Skeletal muscle satellite cell (primary cell): ENCODE data around the gene FXR2.
"Not testable (repeated sequence)": the region's sequence is repeated elsewhere in the genome, so short reads cannot be mapped to it uniquely, and the experiment has no call there.

ENCODE experiments used
- H3K27me3 ChIP-seq: 2 replicates; pipeline ENCODE4 v1.7.0; 2013; ENCODE audit warnings: low read length; ENCODE audit not compliant: control insufficient read depth, insufficient read depth
- H3K36me3 ChIP-seq: 2 replicates; pipeline ENCODE4 v1.7.0; 2013; ENCODE audit warnings: mild to moderate bottlenecking, control low read depth, low read length; ENCODE audit not compliant: insufficient read depth
- H3K4me1 ChIP-seq: 2 replicates; pipeline ENCODE4 v1.7.0; 2013; ENCODE audit warnings: low read length; ENCODE audit not compliant: control insufficient read depth, insufficient read depth
- H3K4me2 ChIP-seq: 2 replicates; pipeline ENCODE4 v1.7.0; 2013; ENCODE audit warnings: mild to moderate bottlenecking, low read length
- H3K4me3 ChIP-seq: 2 replicates; pipeline ENCODE4 v1.7.0; 2013; ENCODE audit warnings: low read length
- H3K9ac ChIP-seq: 2 replicates; pipeline ENCODE4 v1.7.0; 2013; ENCODE audit warnings: mild to moderate bottlenecking, low read depth, low read length, moderate library complexity
- H3K9me3 ChIP-seq: replicated peaks from 2 replicates; pipeline ENCODE4 v1.7.0; 2013; ENCODE audit warnings: mild to moderate bottlenecking, control low read depth, low read length

Gene FXR2

DNA sequence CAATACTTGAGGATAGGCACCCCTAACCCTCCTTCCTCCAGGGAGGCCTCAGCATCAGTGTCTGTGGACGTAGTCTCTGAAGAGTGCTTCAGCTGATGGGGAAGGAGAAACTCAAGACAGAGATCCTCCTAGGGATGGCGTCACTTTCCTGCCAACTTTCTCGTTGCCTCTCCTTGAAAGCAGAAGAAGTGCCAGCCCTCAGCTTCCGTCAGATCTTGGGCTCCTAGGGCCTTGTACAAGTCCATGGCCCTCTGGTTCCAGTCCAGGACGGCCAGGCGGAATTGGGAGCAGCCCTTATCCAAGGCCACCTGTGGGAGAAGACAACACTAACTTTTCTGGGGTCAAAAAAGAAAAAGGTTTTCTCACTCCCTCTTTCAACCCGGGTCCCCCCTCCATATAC is 11.6 kb upstream of the FXR2 start:
- Histone ChIP-seq H3K9ac (peak overlapping the region; percentile 93), H3K4me1 (peaks cover 7% of the 10 kb centered on the region), H3K36me3 (no peaks in the 10 kb centered on the region), H3K4me3 (peak overlapping the region; percentile 85), H3K27me3 (no peaks in the 10 kb centered on the region), H3K9me3 (no peaks in the 10 kb centered on the region), H3K4me2 (peak overlapping the region; percentile 93)

DNA sequence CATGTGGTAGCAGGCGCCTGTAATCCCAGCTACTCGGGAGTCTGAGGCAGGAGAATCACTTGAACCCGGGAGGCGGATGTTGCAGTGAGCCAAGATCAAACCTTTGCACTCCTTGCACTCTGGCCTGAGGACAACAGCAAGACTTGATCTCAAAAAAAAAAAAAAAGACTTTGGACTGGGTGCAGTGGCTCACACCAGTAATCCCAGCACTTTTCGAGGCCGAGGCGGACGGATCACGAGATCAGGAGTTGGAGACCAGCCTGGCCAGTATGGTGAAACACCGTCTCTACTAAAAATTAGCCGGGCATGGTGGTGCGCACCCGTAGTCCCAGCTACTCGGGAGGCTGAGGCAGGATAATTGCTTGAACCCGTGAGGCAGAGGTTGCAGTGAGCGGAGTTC is 11.1 kb upstream of the FXR2 start:
- not testable (repeated sequence) for H3K4me2 ChIP-seq, H3K4me1 ChIP-seq, H3K9ac ChIP-seq, H3K36me3 ChIP-seq, H3K4me3 ChIP-seq, H3K9me3 ChIP-seq, H3K27me3 ChIP-seq

DNA sequence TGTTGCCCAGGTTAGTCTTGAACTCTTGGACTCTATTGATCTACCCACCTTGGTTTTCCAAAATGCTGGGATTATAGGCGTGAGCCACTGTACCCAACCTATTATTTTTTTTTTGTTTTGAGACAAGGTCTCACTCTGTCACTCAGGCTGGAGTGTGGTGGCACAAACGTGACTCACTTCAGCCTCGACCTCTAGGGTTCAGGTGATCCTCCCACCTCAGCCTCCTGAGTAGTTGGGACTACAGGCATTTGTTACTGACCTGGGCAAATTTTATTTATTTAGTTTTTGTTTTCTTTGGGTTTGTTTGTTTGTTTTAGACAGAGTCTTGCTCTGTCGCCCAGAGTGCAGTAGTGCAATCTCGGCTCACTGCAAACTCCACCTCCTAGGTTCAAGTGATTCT is 9.0 kb upstream of the FXR2 start:
- Histone ChIP-seq H3K4me3 (no peak overlapping the region), H3K27me3 (no peaks in the 10 kb centered on the region), H3K4me1 (peaks cover 7% of the 10 kb centered on the region), H3K4me2 (no peak overlapping the region), H3K36me3 (no peaks in the 10 kb centered on the region), H3K9ac (no peak overlapping the region), H3K9me3 (no peaks in the 10 kb centered on the region)

DNA sequence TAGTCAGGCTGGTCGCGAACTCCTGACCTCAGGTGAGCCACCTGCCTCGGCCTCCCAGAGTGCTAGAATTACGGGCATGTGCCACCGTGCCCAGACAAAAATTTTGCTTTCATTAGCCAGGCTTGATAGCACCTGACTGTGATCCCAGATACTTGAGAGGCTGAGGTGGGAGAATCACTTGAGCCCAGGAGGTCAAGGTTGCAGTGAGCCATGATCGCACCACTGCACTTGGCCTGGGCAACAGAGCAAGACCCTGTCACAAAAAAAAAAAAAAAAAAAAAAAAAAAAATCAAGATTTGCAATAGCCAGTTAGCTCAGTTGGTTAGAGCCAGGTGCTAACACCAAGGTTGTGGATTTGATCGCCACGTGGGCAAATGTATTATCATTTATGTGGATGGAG is 6.1 kb upstream of the FXR2 start:
- H3K4me3 ChIP-seq: no peak overlapping the region
- H3K4me1 ChIP-seq: no peaks in the 10 kb centered on the region
- no peak overlapping the region for H3K9ac ChIP-seq
- no peak overlapping the region for H3K4me2 ChIP-seq
- no peaks in the 10 kb centered on the region for H3K36me3 ChIP-seq
- H3K27me3 ChIP-seq: no peaks in the 10 kb centered on the region
- H3K9me3 ChIP-seq: no peaks in the 10 kb centered on the region

DNA sequence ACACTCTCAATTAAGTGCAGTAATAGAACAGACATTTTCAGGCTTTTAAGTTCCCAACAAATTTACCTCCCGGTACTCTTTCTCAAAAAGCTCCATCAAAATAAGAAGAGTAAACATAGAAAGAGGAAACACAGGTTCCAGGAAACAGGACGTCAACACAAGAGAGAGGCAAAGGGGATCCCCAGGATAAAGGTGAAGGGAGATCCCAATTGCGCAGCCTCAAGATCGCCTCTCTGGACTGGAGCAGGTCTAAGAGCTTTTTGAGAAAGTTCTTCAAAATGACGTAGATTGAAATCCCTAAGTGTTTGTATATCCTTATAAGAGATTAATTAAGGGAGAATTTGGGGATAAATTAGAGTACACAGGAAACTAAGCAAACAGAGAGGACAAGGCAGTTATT is 3.9 kb upstream of the FXR2 start:
- no peak overlapping the region for H3K4me3 ChIP-seq
- no peaks in the 10 kb centered on the region for H3K9me3 ChIP-seq
- H3K27me3 ChIP-seq: no peaks in the 10 kb centered on the region
- no peaks in the 10 kb centered on the region for H3K36me3 ChIP-seq
- H3K9ac ChIP-seq: no peak overlapping the region
- peaks cover 2% of the 10 kb centered on the region for H3K4me1 ChIP-seq
- no peak overlapping the region for H3K4me2 ChIP-seq

DNA sequence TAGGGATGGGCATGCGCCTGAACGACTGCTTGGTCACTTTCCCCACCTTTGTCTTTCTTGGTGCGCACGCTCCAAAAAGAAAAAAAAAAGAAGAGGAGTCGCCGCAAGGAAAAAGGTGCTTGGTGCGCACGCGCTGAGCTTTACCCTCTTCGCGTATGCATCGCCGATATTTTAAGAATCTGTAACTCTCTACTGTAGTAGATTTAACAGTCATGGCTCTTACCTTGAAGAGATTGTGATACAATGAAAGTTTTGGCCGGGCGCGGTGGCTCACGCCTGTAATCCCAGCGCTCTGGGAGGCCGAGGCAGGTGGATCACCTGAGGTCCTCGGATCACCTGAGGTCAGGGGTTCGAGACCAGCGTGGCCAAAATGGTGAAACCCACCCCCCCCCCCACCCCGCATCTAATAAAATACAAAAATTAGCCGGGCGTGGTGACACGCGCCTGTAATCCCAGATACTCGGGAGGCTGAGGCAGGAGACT is 609 bp upstream of the FXR2 start:
- Histone ChIP-seq H3K4me2 (peak overlapping the region; percentile 84), H3K4me1 (peaks cover 24% of the 10 kb centered on the region), H3K9me3 (no peaks in the 10 kb centered on the region), H3K9ac (peak overlapping the region; percentile 66), H3K36me3 (peaks cover 8% of the 10 kb centered on the region), H3K27me3 (no peaks in the 10 kb centered on the region), H3K4me3 (peak overlapping the region; percentile 71)

DNA sequence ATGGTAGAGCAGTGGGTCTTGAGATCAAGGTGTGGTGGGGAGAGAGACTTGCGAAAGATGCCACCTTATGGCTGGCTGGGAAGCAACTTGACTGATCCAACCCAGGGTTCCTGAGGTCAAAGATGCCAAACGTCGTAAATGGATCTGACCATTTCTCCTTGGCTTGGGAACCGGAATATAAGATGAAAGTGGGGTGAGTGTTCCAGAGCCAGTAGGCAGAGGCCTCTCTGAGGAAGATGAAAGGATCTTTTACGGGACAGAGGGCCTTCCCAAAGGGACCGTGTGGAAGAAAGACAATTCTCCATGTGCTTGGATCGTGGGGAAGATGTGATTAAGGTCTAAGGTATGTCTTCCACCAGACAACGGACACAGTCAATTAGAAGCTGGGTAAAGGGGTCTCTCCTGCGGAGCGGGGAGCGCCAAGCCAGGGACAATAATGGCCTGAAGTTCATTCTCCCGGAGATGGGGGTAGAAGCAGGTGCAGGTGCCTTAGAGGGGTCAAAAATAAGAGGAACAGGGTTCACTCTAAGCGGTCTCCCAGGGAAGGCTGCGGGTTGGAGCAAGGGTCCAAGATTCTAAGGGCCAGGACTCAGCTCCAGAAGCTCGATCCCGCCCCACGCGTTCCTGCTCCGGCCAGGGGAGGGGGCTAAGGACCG is 800 bp downstream of the FXR2 start:
- H3K9ac ChIP-seq: peak overlapping the region; percentile 94
- peaks cover 24% of the 10 kb centered on the region for H3K4me1 ChIP-seq
- H3K27me3 ChIP-seq: no peaks in the 10 kb centered on the region
- no peaks in the 10 kb centered on the region for H3K9me3 ChIP-seq
- H3K36me3 ChIP-seq: peaks cover 8% of the 10 kb centered on the region
- H3K4me2 ChIP-seq: peak overlapping the region; percentile 86
- H3K4me3 ChIP-seq: peak overlapping the region; percentile 87

DNA sequence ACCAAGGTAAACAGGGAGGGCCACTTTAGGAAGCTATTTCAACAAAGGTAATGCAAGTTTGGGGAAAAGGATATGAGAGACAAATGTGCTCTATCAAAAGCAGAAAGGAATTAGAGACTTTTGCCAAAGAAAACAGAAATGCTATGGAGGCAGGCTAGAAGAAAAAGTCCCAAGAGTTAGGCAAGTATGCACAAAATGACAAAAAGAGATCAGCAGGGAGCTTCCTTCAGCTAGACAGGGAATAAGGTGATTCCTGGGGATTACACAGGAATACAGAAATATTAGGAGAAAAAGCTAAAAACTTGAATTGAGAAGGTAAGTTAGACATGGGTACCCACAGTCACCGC is 2.4 kb downstream of the FXR2 start:
- no peaks in the 10 kb centered on the region for H3K9me3 ChIP-seq
- H3K4me3 ChIP-seq: peak overlapping the region; percentile 45
- no peaks in the 10 kb centered on the region for H3K27me3 ChIP-seq
- peak overlapping the region; percentile 14 for H3K9ac ChIP-seq
- peaks cover 24% of the 10 kb centered on the region for H3K4me1 ChIP-seq
- peak overlapping the region; percentile 69 for H3K4me2 ChIP-seq
- peaks cover 8% of the 10 kb centered on the region for H3K36me3 ChIP-seq

DNA sequence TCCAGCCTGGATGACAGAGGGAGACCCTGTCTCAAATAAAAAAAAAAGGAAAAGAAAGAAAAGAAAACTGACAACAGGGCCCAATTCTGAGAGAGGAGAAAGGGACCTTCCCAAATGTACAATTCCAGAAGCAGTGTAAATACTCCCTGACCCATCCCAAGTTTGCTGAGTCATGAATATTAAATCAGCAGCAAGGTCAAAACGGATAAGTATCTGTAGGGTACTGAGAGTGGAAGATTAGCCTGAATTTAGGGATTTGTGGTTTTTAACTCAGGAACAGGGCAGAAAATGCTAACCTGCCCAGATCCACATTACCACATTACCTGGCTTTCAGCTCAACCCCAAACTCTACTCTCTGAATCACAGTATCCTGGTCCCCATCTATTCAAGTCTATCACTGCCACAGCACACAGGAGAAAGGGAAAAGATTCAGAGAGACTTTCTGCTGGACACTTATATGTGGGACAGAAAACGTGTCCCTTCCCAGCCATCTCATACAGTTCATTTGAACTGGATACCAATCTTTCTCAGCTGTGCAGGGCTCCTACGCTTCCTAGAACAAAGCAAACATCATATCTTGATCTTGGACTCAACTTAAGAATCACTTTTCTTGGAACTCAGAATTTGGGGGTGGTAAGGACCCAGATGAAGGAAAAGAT is 2.9 kb downstream of the FXR2 start:
- Histone ChIP-seq H3K9me3 (no peaks in the 10 kb centered on the region), H3K27me3 (no peaks in the 10 kb centered on the region), H3K4me3 (peak overlapping the region; percentile 45), H3K9ac (peak overlapping the region; percentile 14), H3K4me2 (peak overlapping the region; percentile 69), H3K36me3 (peaks cover 8% of the 10 kb centered on the region), H3K4me1 (peaks cover 24% of the 10 kb centered on the region)

DNA sequence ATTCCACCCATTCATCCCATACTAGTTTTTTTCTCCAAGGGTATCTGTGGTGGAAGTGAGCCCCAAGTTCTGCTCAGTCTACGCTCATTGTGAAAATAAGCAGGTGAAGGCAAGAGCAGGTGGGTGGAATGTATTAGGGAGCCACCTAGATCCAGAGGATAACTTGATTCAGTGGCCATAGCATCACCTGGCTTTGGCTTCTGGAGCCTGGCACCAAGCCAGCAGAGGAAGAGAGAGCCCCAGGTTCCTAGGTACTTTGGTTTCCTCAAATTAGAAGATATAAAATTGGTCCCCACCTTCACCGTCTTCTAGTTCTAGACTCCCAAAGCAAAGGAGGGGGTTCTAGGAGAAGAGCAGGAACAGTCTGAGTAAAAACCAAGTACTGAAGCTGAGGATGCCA is 4.1 kb downstream of the FXR2 start:
- H3K9me3 ChIP-seq: no peaks in the 10 kb centered on the region
- H3K36me3 ChIP-seq: peaks cover 17% of the 10 kb centered on the region
- no peak overlapping the region for H3K4me2 ChIP-seq
- H3K27me3 ChIP-seq: no peaks in the 10 kb centered on the region
- H3K9ac ChIP-seq: no peak overlapping the region
- no peak overlapping the region for H3K4me3 ChIP-seq
- peaks cover 24% of the 10 kb centered on the region for H3K4me1 ChIP-seq

DNA sequence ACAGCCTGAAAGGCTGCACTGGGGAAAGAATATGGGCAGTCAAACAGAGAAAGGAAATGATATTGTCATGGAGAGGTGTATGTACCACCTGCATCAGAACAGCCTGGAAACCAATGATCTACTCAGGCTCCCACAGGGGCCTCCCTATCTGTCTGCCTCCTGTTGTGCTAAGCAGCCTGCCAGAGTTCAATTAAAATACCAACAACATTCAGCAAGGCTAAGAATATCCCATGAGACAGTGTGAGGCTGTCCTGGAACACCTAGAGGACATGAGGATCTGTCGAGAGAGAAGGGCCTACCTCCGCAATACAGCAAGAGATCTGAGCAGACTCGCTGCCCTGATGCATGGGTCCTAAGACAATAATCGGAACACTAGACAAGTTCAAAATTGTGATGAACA is 8.4 kb downstream of the FXR2 start:
- Histone ChIP-seq H3K4me2 (no peak overlapping the region), H3K9ac (no peak overlapping the region), H3K4me1 (no peaks in the 10 kb centered on the region), H3K9me3 (no peaks in the 10 kb centered on the region), H3K27me3 (no peaks in the 10 kb centered on the region), H3K36me3 (peaks cover 37% of the 10 kb centered on the region), H3K4me3 (no peak overlapping the region)

DNA sequence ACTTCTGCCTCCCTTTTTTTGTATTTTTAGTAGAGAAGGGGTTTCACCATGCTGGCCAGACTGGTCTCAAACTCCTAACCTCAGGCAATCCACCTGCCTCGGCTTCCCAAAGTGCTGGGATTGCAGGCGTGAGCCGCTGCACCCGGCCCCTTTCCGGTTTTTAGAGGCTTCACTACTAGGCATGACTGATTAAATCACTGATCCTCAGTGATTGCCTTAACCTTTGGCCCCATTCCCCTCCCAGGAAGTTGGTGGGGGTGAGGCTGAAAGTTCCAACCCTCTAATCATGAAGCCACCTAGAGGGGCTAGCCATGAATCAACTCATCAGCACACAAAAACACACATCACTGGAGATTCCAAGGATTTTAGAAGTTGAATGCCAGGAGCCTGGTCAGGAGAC is 17.1 kb downstream of the FXR2 start:
- H3K9ac ChIP-seq, H3K4me1 ChIP-seq, H3K4me2 ChIP-seq, H3K9me3 ChIP-seq, H3K27me3 ChIP-seq, H3K4me3 ChIP-seq: not testable (repeated sequence)
- peaks cover 74% of the 10 kb centered on the region for H3K36me3 ChIP-seq
